ENCODE data around the gene RNF126. TPM values are rescaled to one million over a fixed set of nuclear protein-coding genes. Genes with fewer than 3 reads are reported as not detected.

Gene RNF126
- total RNA-seq, 1 experiment from 2014 or later, result 44.8 TPM

DNA sequence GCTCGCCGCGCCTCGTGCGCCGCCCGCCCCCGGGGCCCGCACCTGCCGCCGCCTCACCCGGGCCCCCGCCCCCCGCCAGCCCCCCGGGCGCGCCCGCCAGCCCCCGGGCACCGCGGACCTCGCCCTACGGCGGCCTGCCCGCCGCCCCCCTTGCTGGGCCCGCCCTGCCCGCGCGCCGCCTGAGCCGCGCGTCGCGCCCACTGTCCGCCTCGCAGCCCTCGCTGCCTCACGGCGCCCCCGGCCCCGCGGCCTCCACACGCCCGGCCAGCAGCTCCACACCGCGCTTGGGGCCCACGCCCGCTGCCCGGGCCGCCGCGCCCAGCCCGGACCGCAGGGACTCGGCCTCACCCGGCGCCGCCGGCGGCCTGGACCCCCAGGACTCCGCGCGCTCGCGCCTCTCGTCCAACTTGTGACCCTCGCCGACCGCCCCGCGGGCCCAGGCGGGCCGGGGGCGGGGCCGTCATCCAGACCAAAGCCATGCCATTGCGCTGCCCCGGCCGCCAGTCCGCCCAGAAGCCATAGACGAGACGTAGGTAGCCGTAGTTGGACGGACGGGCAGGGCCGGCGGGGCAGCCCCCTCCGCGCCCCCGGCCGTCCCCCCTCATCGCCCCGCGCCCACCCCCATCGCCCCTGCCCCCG is 46.8 kb downstream of the RNF126 start:
- Mint-ChIP-seq H3K4me1 (ENCODE audit: low read depth, unreplicated experiment) (no peaks in the 10 kb centered on the region), H3K4me3 (ENCODE audit: low read depth, unreplicated experiment) (no peak overlapping the region), H3K27ac (ENCODE audit: unreplicated experiment) (no peak overlapping the region), H3K9me3 (ENCODE audit: low read depth, unreplicated experiment) (no peaks in the 10 kb centered on the region), H3K36me3 (ENCODE audit: insufficient read depth, unreplicated experiment) (peaks cover 24% of the 10 kb centered on the region), H3K27me3 (ENCODE audit: unreplicated experiment) (no peaks in the 10 kb centered on the region)
- TF ChIP-seq, protein P1, sequence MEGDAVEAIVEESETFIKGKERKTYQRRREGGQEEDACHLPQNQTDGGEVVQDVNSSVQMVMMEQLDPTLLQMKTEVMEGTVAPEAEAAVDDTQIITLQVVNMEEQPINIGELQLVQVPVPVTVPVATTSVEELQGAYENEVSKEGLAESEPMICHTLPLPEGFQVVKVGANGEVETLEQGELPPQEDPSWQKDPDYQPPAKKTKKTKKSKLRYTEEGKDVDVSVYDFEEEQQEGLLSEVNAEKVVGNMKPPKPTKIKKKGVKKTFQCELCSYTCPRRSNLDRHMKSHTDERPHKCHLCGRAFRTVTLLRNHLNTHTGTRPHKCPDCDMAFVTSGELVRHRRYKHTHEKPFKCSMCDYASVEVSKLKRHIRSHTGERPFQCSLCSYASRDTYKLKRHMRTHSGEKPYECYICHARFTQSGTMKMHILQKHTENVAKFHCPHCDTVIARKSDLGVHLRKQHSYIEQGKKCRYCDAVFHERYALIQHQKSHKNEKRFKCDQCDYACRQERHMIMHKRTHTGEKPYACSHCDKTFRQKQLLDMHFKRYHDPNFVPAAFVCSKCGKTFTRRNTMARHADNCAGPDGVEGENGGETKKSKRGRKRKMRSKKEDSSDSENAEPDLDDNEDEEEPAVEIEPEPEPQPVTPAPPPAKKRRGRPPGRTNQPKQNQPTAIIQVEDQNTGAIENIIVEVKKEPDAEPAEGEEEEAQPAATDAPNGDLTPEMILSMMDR (IDR thresholded peaks at IDR 0.05; ENCODE audit: unreplicated experiment), result no peak
- DNase-seq, result no peak
- CTCF ChIA-PET, result no interaction called here
- BruUV-seq (replicated peaks), result no TSS peak
- intact Hi-C loops (cut with micrococcal nuclease; ENCODE audit: unreplicated experiment), result no loop called here

DNA sequence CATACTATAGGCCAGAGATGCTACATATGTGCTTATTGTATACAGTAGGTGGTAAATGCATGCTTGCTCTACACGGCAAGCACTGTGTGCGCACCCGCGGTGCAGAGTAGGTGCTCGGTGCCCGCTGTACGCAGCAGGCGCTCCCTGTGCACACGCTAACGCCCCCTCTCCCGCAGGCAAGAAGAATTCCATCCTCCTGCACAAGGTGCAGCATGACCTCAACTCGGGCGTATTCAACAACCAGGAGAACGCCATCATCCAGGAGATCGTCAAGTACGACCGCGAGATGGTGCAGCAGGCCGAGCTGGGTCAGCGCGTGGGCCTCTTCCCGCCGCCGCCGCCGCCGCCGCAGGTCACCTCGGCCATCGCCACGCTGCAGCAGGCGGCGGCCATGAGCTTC is 47.4 kb downstream of the RNF126 start:
- intact Hi-C loops (cut with micrococcal nuclease; ENCODE audit: unreplicated experiment), result no loop called here
- Mint-ChIP-seq H3K9me3 (ENCODE audit: low read depth, unreplicated experiment) (no peaks in the 10 kb centered on the region), H3K4me1 (ENCODE audit: low read depth, unreplicated experiment) (no peaks in the 10 kb centered on the region), H3K4me3 (ENCODE audit: low read depth, unreplicated experiment) (no peak overlapping the region), H3K27me3 (ENCODE audit: unreplicated experiment) (no peaks in the 10 kb centered on the region), H3K36me3 (ENCODE audit: insufficient read depth, unreplicated experiment) (peaks cover 24% of the 10 kb centered on the region), H3K27ac (ENCODE audit: unreplicated experiment) (no peak overlapping the region)
- CTCF ChIA-PET, result no interaction called here
- no TSS peak for BruUV-seq (replicated peaks)
- DNase-seq, result no peak
- TF ChIP-seq, protein P1 (IDR thresholded peaks at IDR 0.05; ENCODE audit: unreplicated experiment), result no peak

DNA sequence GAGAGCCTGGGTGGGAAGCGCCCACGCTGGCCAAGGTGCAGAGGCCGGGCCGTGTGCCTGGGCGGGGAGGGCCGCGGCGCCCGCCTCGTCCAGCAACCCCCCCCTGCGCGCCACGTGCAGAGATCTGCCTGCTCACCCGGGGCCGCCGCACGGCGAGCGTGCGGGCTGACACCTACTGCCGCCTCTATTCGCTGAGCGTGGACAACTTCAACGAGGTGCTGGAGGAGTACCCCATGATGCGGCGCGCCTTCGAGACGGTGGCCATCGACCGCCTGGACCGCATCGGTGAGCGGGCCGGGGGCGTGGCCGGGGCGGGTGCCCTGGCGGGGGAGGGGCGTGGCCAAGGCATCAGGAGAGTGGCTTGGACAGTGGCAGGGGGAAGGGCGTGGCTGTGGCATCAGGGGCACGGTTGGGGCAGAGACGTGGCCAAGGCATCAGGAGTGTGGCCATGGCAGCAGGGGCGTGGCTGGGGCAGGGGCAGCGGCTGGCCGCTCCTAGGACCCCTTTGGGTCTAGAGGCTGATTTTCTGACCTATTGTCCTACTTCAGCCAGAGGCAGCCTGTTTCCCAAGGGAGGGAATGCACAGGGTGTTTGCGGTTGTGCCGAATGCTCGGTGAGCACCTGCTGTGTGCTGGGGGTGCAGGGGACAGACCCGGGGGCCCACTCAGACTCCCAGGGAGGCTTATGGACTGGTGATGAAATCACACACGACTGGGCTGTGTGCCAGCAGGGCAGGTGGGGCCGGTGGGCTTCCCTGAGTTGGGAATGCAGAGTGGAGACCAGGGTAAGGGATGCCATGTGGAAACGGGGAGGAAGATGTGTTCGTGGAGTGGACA is 49.1 kb downstream of the RNF126 start:
- no peak for DNase-seq
- Mint-ChIP-seq H3K27me3 (ENCODE audit: unreplicated experiment) (no peaks in the 10 kb centered on the region), H3K36me3 (ENCODE audit: insufficient read depth, unreplicated experiment) (peaks cover 13% of the 10 kb centered on the region), H3K4me3 (ENCODE audit: low read depth, unreplicated experiment) (no peak overlapping the region), H3K9me3 (ENCODE audit: low read depth, unreplicated experiment) (no peaks in the 10 kb centered on the region), H3K4me1 (ENCODE audit: low read depth, unreplicated experiment) (no peaks in the 10 kb centered on the region), H3K27ac (ENCODE audit: unreplicated experiment) (no peak overlapping the region)
- TF ChIP-seq, protein P1 (IDR thresholded peaks at IDR 0.05; ENCODE audit: unreplicated experiment), result no peak
- CTCF ChIA-PET, result no interaction called here
- BruUV-seq (replicated peaks), result no TSS peak
- intact Hi-C loops (cut with micrococcal nuclease; ENCODE audit: unreplicated experiment), result no loop called here

GRCh38 chr19:612941-613340 is 50.1 kb downstream of the RNF126 start:
- H3K27ac Mint-ChIP-seq (ENCODE audit: unreplicated experiment), result no peak overlapping the region
- no TSS peak for BruUV-seq (replicated peaks)
- no peak overlapping the region for H3K4me3 Mint-ChIP-seq (ENCODE audit: low read depth, unreplicated experiment)
- no peak for DNase-seq
- intact Hi-C loops (cut with micrococcal nuclease; ENCODE audit: unreplicated experiment), result no loop called here
- peaks cover 7% of the 10 kb centered on the region for H3K36me3 Mint-ChIP-seq (ENCODE audit: insufficient read depth, unreplicated experiment)
- TF ChIP-seq, protein P1 (IDR thresholded peaks at IDR 0.05; ENCODE audit: unreplicated experiment), result no peak
- H3K4me1 Mint-ChIP-seq (ENCODE audit: low read depth, unreplicated experiment), result no peaks in the 10 kb centered on the region
- no peaks in the 10 kb centered on the region for H3K27me3 Mint-ChIP-seq (ENCODE audit: unreplicated experiment)
- CTCF ChIA-PET, result no interaction called here
- H3K9me3 Mint-ChIP-seq (ENCODE audit: low read depth, unreplicated experiment), result no peaks in the 10 kb centered on the region
